Tibial artery (tissue), 4 donors: ENCODE data around the gene DNAH9.

Experiments used
- DNase-seq, 2 donors: peaks; one replicate each; pipeline ENCODE4 v3.0.0-alpha.2; 2019
- H3K27ac ChIP-seq, 2 donors: fragments of 200-600 bp; sonication (generic) in 1 of 2; 1 replicate in 1 of 2; 2 replicates in 1 of 2; pipeline ENCODE4 v1.5.1; 2018 to 2019; ENCODE audit warnings: mild to moderate bottlenecking in 1 of 2
- H3K27me3 ChIP-seq, 2 donors: fragments of 200-600 bp; sonication (generic) in 1 of 2; one replicate each; pipeline versions ENCODE4 v1.5.1 to v1.6.0; 2016 to 2019
- H3K36me3 ChIP-seq, 3 donors: fragments of 200-600 bp; sonication (generic) in 2 of 3; one replicate each; pipeline ENCODE4 v1.5.1; 2016 to 2019; ENCODE audit warnings: mild to moderate bottlenecking in 2 of 3
- H3K4me1 ChIP-seq, 4 donors: fragments of 200-600 bp; sonication (generic) in 2 of 4; 1 replicate in 3 of 4; 2 replicates in 1 of 4; pipeline ENCODE4 v1.5.1; 2016 to 2019
- H3K4me3 ChIP-seq, 2 donors: fragments of 200-600 bp; sonication (generic) in 1 of 2; 1 replicate in 1 of 2; 2 replicates in 1 of 2; pipeline ENCODE4 v1.5.1; 2018 to 2019; ENCODE audit warnings: mild to moderate bottlenecking in 2 of 2
- H3K9me3 ChIP-seq, 3 donors: fragments of 200-600 bp; sonication (generic) in 1 of 3; one replicate each; pipeline ENCODE4 v1.5.1; 2016 to 2019
- CTCF ChIP-seq, 2 experiments: fragments of 200-600 bp in 1 of 2; fragments of 450-650 bp in 1 of 2; IDR thresholded peaks; one replicate each; pipeline ENCODE4 v1.5.1; 2017 to 2019; ENCODE audit warnings: antibody characterized with exemption in 2 of 2, mild to moderate bottlenecking in 1 of 2, moderate library complexity in 1 of 2
- intact Hi-C: fragments of 100-400 bp; cut with DNase I; formaldehyde crosslinking; loops from one replicate; pipeline ENCODE4 v1.15.0; 2023; ENCODE audit warnings: low total_unique reads

The DNAH9 gene

DNA sequence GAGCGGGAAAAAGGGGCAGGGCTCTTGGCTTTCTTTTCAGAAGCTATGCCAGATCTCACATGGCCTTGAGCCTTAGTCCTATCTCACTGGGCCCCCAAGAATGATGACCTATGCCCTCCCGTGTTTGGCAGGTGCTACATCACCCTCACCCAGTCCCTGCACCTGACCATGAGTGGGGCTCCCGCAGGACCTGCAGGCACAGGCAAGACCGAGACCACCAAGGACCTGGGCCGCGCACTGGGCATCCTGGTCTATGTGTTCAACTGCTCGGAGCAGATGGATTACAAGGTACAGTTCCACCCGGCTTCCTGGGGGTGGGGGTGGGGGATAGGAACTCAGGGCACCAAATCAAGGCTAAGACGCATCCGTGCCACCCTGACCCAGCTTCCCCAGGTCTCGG lies 120.9 kb downstream of the DNAH9 start:
- H3K9me3 ChIP-seq: no peaks in the 10 kb centered on the region
- DNase-seq: no peak
- intact Hi-C loops: loop anchor here (10.0 kb wide), 1 partner anchor 46 kb away; no protein-coding TSS in a partner anchor
- H3K4me3 ChIP-seq: no peak overlapping the region
- no peaks in the 10 kb centered on the region for H3K36me3 ChIP-seq
- no peak overlapping the region for H3K27ac ChIP-seq
- TF ChIP-seq CTCF (IDR thresholded peaks at IDR 0.05): no peak
- no peaks in the 10 kb centered on the region for H3K4me1 ChIP-seq
- H3K27me3 ChIP-seq: no peaks in the 10 kb centered on the region

- DNase-seq: no peak
- H3K36me3 ChIP-seq: no peaks in the 10 kb centered on the region
- H3K9me3 ChIP-seq: no peaks in the 10 kb centered on the region
- intact Hi-C loops: loop anchor here (10.0 kb wide), 1 partner anchor 45 kb away; no protein-coding TSS in a partner anchor
- H3K4me3 ChIP-seq: no peak overlapping the region
- no peaks in the 10 kb centered on the region for H3K27me3 ChIP-seq
- H3K27ac ChIP-seq: no peak overlapping the region
- H3K4me1 ChIP-seq: no peaks in the 10 kb centered on the region
- TF ChIP-seq CTCF (IDR thresholded peaks at IDR 0.05): no peak
Observed at GRCh38 chr17:11719856-11720255, 121.6 kb downstream of the DNAH9 start.

DNA sequence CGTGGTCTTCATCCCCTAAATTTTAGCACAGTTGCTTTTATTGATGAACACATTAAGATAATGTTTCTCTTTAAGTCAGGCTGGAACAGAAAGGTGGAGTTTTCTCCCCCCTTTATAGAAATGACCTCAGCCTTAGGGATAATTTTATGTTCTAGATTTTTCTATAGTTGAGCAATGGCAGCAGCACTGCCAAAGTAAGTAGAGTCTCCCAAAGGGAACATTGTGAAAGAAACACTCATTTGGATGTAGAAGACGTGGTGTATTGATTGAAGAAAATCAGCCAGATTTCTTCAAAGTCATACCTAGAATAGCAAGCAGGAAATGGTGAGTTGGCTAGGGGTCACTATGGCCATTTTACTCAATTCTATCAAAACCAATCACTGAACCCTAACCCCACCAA lies 122.5 kb downstream of the DNAH9 start:
- no peak for DNase-seq
- Histone ChIP-seq H3K27ac (no peak overlapping the region), H3K9me3 (no peaks in the 10 kb centered on the region), H3K27me3 (no peaks in the 10 kb centered on the region), H3K4me1 (no peaks in the 10 kb centered on the region), H3K4me3 (no peak overlapping the region), H3K36me3 (no peaks in the 10 kb centered on the region)
- TF ChIP-seq CTCF (IDR thresholded peaks at IDR 0.05): no peak
- intact Hi-C loops: no loop called here

DNA sequence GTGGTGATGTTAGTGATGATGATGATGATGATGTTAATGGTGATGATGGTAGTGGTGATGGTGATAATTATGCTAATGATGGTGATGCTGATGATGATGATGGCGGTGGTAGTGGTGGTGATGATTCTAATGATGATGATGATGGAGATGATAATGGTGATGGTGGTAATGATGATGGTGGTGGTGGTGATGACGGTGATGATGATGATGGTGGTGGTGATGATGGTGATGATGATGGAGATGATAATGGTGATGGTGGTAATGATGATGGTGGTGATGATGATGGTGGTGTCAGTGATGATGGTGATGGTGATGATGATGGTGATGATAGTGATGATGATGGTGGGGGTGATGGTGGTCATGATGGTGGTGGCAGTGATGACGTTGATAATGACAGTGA lies 132.5 kb downstream of the DNAH9 start:
- intact Hi-C loops: no loop called here
- Histone ChIP-seq H3K9me3 (no peaks in the 10 kb centered on the region), H3K36me3 (no peaks in the 10 kb centered on the region), H3K27ac (no peak overlapping the region), H3K27me3 (no peaks in the 10 kb centered on the region), H3K4me1 (no peaks in the 10 kb centered on the region), H3K4me3 (no peak overlapping the region)
- TF ChIP-seq CTCF (IDR thresholded peaks at IDR 0.05): no peak
- no peak for DNase-seq

DNA sequence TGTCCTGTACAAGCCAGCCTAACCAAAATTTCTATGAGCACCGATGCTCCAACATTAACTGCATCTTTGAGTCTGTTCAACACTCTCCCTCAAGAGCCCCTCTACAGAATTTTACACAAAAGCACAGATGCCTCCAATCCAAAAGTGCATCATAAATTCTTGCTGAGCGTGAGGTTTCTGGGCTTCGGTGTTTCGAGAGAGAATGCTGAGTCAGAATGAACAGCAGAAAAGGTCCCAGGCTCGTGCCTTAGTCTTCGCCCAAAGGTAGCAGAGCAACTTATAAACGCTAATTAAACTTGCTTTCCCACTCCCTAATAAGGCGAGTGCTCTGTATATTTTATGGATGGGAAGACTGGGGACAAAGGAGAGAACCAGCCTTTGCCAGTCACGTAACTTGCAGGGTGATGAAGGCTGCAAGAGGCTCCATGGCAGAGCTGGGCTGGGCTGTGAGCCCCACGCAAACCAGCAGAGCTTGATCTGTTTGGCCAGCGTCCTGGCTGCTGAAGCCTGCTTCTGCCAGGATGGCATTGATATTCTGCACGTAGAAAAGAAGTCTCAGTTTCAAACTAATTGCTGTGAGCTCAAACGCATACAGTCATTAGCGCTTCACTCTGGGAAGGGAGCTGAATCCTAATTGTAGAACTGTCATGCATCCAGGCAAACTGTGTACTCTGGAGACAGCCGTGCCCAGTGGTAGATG lies 138.5 kb downstream of the DNAH9 start:
- intact Hi-C loops: no loop called here
- H3K9me3 ChIP-seq: no peaks in the 10 kb centered on the region
- no peak for DNase-seq
- H3K4me3 ChIP-seq: no peak overlapping the region
- no peak for TF ChIP-seq CTCF (IDR thresholded peaks at IDR 0.05)
- H3K27me3 ChIP-seq: no peaks in the 10 kb centered on the region
- H3K4me1 ChIP-seq: no peaks in the 10 kb centered on the region
- no peak overlapping the region for H3K27ac ChIP-seq
- H3K36me3 ChIP-seq: no peaks in the 10 kb centered on the region

GRCh38 chr17:11737313-11737679 lies 139.0 kb downstream of the DNAH9 start:
- DNase-seq: no peak
- TF ChIP-seq CTCF (IDR thresholded peaks at IDR 0.05): no peak
- H3K27ac ChIP-seq: no peak overlapping the region
- H3K9me3 ChIP-seq: no peaks in the 10 kb centered on the region
- H3K4me3 ChIP-seq: no peak overlapping the region
- H3K27me3 ChIP-seq: no peaks in the 10 kb centered on the region
- H3K4me1 ChIP-seq: no peaks in the 10 kb centered on the region
- intact Hi-C loops: no loop called here
- H3K36me3 ChIP-seq: no peaks in the 10 kb centered on the region
